ENCODE results near the gene SCAMP4. TPM values are rescaled to one million over a fixed set of nuclear protein-coding genes. Genes with fewer than 3 reads are reported as not detected.

The SCAMP4 gene
- total and polyA plus RNA-seq, 2 of the 13 experiments (the other 11 are each of a cell fraction or from before 2014, with no cell fraction given): 10.7 to 13.7 TPM

DNA sequence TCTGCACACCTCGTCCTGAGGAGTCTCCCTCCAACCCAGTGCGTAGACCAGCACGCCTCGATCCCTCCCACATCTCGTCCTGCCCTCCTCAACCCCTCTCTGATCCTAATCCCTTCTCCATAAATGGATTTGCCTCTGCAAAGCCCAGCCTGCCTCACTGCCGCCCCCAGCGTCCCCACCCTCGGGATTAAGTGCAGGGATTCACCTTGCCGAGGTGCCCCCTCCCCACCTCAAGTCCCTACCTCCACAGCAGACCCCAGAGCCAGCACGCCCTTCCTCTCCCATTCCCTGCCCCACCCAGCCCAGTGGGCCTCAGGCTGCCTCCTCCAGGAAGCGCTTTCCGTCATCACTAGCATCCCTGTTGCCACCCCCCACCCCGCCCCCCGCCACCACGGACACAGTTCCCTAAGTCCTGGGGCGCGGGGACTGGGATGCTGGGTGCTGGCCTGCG is 45.8 kb upstream of the SCAMP4 start:
- Histone ChIP-seq H3K9me3 (ENCODE audit: low read length) (no peaks in the 10 kb centered on the region), H3K79me2 (ENCODE audit: insufficient read depth, low read length) (peaks cover 63% of the 10 kb centered on the region), H3K27ac (ENCODE audit: extremely low read length, insufficient read depth, low read length) (peak overlapping the region; percentile 80), H2AFZ (ENCODE audit: low read length) (no peak overlapping the region), H3K9ac (ENCODE audit: insufficient read depth, low read depth, low read length) (peak overlapping the region; percentile 84), H3K27me3 (ENCODE audit: control insufficient read depth in 1 of 2, insufficient read depth in 2 of 2, low read length in 2 of 2) (no peaks in the 10 kb centered on the region; a peak in 1 of 5 replicates), H3K4me1 (ENCODE audit: insufficient read depth, low read length) (peaks cover 42% of the 10 kb centered on the region), H3K36me3 (replicated peaks in 1 of 2; ENCODE audit: control insufficient read depth in 1 of 2, insufficient read depth in 2 of 2, low read length in 2 of 2) (no peaks in the 10 kb centered on the region), H3K4me3 (replicated peaks in 1 of 3; ENCODE audit: insufficient read depth in 1 of 3, low read depth in 2 of 3, low read length in 3 of 3) (peak overlapping the region; percentile 89 to 95 (median 91); a peak in 4 of 6 replicates), H3K4me2 (ENCODE audit: low read depth, low read length) (peak overlapping the region; percentile 81), H4K20me1 (ENCODE audit: insufficient read depth, low read length) (peaks cover 49% of the 10 kb centered on the region)
- intact Hi-C loops (cut with micrococcal nuclease; ENCODE audit: unreplicated experiment): no loop called here
- in situ Hi-C loops (cut with HindIII; ENCODE audit: extremely low pct_ligation_motif_present, low pct_unique_long_range_greater_than_20kb): no loop called here
- 65% methylated on average over 17 of the region's 18 CpGs for WGBS (ENCODE audit: low lambda C conversion rate)
- CTCF ChIA-PET (ENCODE audit: low intra/inter-chr PET ratio, low total read pairs): no interaction called here
- no TSS peak for BruUV-seq (replicated peaks)
- POLR2A ChIA-PET: interaction anchor here (1.0 kb wide), 1 partner anchor 19 kb away, joined by 3 read pairs; no protein-coding TSS in a partner anchor
- ATAC-seq (no peak), DNase-seq (ENCODE audit: low spot score) (no peak), FAIRE-seq (no peak)
- TF ChIP-seq KAT8 (CRISPR knock-in tag; IDR thresholded peaks at IDR 0.05): no peak
- no peak for TF ChIP-seq ZNF296 (CRISPR knock-in tag; conservative IDR thresholded peaks at IDR 0.05)
- no peak for TF ChIP-seq JUNB (CRISPR knock-in tag; IDR thresholded peaks at IDR 0.05; ENCODE audit: borderline replicate concordance)
- no peak for TF ChIP-seq ERF (CRISPR knock-in tag; IDR thresholded peaks at IDR 0.05)
- TF ChIP-seq, protein P1, sequence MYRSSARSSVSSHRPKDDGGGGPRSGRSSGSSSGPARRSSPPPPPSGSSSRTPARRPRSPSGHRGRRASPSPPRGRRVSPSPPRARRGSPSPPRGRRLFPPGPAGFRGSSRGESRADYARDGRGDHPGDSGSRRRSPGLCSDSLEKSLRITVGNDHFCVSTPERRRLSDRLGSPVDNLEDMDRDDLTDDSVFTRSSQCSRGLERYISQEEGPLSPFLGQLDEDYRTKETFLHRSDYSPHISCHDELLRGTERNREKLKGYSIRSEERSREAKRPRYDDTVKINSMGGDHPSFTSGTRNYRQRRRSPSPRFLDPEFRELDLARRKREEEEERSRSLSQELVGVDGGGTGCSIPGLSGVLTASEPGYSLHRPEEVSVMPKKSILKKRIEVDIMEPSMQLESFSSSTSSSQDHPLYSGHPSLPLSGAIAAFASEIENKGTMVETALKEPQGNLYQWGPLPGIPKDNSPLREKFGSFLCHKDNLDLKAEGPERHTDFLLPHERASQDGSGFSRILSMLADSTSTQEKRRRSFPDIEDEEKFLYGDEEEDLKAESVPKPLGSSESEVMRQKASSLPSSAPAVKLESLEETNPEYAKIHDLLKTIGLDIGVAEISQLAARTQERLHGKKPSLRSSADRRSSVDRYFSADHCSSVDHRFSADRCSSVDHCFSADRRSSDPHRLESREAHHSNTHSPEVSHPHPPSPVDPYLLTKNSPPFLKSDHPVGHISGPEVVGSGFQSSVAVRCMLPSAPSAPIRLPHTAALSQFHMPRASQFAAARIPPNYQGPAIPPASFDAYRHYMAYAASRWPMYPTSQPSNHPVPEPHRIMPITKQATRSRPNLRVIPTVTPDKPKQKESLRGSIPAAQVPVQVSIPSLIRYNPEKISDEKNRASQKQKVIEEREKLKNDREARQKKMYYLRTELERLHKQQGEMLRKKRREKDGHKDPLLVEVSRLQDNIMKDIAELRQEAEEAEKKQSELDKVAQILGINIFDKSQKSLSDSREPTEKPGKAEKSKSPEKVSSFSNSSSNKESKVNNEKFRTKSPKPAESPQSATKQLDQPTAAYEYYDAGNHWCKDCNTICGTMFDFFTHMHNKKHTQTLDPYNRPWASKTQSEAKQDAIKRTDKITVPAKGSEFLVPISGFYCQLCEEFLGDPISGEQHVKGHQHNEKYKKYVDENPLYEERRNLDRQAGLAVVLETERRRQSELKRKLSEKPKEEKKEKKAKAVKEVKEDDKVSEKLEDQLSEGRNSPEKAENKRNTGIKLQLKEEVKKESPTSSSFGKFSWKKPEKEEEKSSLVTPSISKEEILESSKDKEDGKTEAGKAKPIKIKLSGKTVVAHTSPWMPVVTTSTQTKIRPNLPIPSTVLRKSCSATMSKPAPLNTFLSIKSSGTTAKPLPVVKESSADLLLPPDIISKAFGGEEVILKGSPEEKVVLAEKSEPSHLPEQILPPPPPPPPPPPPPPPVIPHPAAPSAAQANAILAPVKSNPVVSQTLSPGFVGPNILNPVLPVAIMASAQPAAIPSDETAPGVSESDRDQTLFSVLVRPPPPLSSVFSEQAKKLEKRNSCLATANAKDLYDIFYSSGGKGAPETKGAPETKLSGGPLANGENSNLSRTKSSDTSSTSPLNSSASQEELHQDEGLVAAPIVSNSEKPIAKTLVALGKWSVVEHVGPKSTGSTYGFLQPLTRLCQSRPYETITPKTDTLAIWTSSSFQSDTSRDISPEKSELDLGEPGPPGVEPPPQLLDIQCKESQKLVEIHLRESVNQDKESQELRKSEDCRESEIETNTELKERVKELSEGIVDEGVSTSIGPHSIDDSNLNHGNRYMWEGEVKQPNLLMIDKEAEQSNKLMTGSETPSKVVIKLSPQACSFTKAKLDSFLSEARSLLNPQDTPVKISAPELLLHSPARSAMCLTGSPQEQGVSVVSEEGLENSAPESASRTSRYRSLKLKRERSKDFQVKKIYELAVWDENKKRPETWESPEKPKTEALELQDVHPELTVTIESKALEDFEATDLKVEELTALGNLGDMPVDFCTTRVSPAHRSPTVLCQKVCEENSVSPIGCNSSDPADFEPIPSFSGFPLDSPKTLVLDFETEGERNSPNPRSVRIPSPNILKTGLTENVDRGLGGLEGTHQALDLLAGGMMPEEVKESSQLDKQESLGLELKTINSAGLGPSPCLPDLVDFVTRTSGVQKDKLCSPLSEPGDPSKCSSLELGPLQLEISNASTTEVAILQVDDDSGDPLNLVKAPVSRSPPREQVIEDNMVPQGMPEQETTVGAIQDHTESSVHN (CRISPR knock-in tag; IDR thresholded peaks at IDR 0.05): no peak
- no peak for TF ChIP-seq ZNF263 (CRISPR knock-in tag; IDR thresholded peaks at IDR 0.05)
- no peak for TF ChIP-seq SETDB1 (CRISPR knock-in tag; IDR thresholded peaks at IDR 0.05; ENCODE audit: borderline replicate concordance)
- TF ChIP-seq, protein P2, sequence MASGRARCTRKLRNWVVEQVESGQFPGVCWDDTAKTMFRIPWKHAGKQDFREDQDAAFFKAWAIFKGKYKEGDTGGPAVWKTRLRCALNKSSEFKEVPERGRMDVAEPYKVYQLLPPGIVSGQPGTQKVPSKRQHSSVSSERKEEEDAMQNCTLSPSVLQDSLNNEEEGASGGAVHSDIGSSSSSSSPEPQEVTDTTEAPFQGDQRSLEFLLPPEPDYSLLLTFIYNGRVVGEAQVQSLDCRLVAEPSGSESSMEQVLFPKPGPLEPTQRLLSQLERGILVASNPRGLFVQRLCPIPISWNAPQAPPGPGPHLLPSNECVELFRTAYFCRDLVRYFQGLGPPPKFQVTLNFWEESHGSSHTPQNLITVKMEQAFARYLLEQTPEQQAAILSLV (CRISPR knock-in tag; IDR thresholded peaks at IDR 0.05; ENCODE audit: borderline replicate concordance): no peak
- TF ChIP-seq NR2F2 (IDR thresholded peaks at IDR 0.05; ENCODE audit: borderline replicate concordance, low read depth): no peak
- no peak for TF ChIP-seq CBX1 (IDR thresholded peaks at IDR 0.05; ENCODE audit: low read depth)
- no peak for TF ChIP-seq JUND (CRISPR knock-in tag; IDR thresholded peaks at IDR 0.05)

All from HepG2 (cell line).